SKM-1 (cell line): ENCODE results near the gene PNMA8B.
"Not testable (repeated sequence)": the region's sequence is repeated elsewhere in the genome, so short reads cannot be mapped to it uniquely, and the experiment has no call there.

Experiments used
- DNase-seq: peaks from one replicate; lab custom pipeline; 2025; ENCODE audit not compliant: unreplicated experiment; lab: John Stamatoyannopoulos, UW

PNMA8B gene

GRCh38 chr19:46514589-46515289 is 19.1 kb upstream of the PNMA8B start:
- DNase-seq = no peak

- DNase-seq = peak; percentile 29
These were observed 18.0 kb upstream of the PNMA8B start for GRCh38 chr19:46513461-46514236.

DNA sequence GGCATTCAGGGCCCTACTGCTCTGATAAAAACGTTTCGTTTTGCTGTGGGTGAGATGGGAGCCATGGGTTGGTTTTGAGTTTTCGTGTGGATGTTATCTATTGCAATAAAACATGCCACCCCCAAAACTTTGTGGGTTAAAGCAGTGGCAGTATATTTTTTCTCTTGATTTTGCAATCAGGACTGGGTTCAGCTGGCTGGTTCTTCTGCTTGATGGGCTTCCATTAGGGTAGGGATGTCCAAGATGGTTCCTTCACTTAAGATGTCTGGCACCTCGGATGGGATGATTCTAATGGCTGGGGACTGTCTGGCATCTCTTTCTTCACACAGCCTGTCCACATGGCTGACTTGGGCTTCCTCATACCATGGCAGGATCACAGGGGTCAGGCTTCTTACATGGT is 15.6 kb upstream of the PNMA8B start:
- no peak for DNase-seq

GRCh38 chr19:46508206-46508605 is 12.5 kb upstream of the PNMA8B start:
- no peak for DNase-seq

DNA sequence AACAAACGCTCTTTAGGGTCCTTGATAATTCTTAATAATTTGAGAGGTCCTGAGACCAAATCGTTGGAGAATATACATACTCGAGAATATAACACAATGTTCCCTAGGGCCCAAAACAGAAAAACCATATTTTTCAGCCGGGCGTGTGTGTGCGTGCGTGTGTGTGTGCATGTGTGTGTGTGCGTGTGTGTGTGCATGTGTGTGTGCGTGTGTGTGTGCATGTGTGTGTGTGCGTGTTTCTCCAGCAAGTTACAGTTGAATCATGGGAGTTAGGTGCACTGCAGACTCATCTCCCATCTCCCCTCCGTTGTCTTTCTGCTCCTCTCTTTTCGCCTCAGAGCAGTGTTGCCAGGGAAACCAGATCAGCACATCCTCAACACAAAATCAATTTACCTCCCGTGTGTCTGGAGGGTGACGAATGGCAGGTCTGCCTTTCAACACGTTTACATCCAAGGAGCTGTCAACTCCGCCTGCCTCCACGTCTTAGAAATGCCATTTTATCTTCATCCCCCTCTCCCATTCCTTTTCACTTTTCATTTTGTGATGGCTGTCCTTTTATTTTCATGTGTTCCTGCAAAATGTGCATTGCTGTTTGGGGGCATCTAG is 8.3 kb upstream of the PNMA8B start:
- no peak for DNase-seq

- DNase-seq = no peak
These were observed 7.2 kb upstream of the PNMA8B start for GRCh38 chr19:46502891-46503290.

- DNase-seq = no peak
These were observed 4.0 kb upstream of the PNMA8B start for GRCh38 chr19:46499692-46500091.

DNA sequence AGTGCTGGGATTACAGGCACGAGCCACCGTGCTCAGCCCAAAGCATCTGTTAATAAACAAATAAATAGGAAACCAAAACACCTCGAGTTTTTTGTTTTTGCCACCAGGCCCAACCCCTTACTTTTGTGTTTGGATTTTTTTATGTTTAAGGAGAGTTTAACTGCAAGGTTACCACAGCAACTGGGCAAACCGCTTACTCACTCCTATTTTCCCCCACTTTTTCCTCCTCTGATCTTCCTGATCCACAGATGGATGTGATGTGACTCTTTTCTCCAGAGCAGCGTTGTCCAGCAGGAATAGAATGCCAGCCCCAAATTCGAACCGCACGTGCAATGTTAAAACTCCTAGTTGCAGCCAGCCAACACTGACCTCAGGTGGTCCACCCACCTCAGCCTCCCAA is 2.1 kb upstream of the PNMA8B start:
- no peak for DNase-seq

DNA sequence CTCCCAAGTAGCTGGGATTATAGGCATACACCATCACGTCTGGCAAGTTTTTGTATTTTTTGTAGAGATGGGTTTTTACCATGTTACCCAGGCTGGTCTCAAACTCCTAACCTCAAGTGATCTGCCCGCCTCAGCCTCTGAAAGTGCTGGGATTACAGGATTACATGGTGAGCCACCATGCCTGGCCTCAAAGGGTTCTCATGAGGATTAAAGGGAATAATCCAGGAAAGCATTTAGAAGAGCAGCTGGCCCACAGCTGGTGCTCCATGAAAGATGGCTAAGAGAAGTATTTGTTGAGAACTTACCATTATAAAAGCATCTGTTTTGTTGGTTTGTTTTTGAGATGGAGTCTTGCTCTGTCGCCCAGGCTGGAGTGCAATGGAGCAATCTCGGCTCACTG is 1.2 kb upstream of the PNMA8B start:
- DNase-seq = not testable (repeated sequence)

DNA sequence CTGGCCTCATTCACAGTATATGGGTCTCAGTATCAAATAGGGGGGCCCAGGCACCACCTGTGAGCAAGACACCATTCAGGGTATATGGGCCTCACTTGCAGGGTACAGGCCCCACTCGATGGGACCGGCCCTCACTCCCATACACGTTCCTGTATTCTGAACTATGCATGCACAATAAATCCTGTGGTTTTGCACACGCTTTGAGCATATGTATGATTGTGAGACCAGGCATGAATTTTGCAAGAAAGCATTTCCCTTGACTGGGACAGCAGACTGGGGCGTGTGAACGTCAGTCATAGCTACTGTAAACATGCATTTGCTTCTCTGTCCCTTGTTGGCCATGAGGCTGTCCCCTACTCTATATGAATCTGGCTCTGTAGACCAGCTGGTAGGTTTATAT is 637 bp upstream of the PNMA8B start:
- no peak for DNase-seq

GRCh38 chr19:46494941-46495785 is 504 bp downstream of the PNMA8B start:
- no peak for DNase-seq

GRCh38 chr19:46494146-46494940 is 1.3 kb downstream of the PNMA8B start:
- DNase-seq = no peak

GRCh38 chr19:46493236-46494145 is 2.2 kb downstream of the PNMA8B start:
- DNase-seq = no peak

DNA sequence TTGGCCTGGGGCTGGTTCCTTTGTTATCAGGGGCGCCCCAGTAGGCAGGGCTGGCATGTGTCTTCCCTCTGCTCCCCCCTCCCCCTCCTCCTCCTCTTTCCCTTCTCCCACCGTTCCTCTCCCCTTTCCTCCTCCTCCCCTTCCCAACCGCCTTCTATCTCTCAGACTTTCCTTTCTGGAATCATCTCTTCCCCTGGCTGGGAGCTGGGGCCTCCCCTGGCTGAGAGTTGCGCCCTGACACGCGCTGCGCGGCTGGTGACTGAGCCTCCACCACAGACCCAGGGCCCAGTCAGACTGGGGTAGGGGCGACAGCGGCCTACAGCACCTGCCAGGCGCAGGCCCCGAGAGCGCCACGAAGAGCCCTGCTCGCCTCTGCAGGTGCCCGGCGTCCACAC is 2.8 kb downstream of the PNMA8B start:
- DNase-seq = no peak

DNA sequence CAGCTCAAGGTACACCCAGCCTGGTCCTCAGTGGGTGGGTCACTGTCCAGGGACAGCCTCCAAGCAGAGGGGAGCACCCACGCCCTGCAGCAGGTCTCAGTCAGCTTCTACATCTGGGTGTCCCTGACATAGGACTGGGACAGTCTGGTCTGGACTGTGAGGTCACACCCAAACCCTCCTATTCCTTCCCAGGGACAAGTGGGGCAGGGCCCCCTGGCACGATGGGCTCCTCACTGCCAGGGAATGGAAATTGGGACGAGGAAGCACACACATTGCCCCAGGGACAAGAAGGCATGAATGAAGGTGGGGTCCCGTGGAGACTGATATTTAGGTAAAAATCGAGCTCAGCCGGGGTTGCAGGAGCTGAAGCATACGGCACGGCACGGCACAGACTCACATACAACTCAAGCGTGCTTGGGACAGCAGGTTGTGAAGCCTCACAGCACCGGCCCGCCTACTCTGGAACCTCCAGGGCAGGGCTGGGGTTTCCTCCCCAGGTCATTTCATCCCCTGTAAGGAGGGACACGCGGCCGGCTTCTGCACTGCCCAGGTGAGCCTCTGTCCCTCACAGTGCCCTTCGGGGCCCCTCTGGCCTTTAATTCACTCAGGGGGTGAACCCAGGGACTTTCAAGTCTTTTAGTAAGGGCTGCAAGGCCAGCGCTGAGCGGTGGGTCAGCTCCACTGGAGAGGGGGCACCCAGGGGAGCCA is 3.5 kb downstream of the PNMA8B start:
- DNase-seq = no peak

GRCh38 chr19:46490774-46491173 is 4.9 kb downstream of the PNMA8B start:
- no peak for DNase-seq

- no peak for DNase-seq
These were observed 6.0 kb downstream of the PNMA8B start for GRCh38 chr19:46489445-46490272.

DNA sequence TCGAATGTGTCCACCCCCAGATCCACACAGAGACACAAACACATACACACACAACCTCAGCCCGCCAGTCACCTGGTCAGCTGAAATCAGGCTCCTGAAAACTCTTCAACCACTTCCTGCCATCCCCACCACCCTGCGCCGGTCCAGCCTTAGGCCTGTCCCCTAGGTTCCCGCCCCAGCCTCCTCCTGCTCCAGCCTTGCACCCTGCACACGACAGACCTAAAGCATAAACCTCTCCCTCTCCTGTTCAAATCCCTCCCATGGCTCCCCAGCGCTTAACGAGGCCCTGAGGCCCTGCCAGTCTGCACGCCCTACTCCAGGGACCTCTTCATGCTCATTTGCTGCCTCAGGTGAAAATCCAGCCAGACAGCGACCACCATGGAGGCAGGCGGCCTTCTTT is 7.1 kb downstream of the PNMA8B start:
- no peak for DNase-seq
